ENCODE results near the gene BIRC5. TPM values are rescaled to one million over a fixed set of nuclear protein-coding genes. Genes with fewer than 3 reads are reported as not detected.

BIRC5 gene
- total RNA-seq, 1 experiment from 2014 or later: 119 TPM

DNA sequence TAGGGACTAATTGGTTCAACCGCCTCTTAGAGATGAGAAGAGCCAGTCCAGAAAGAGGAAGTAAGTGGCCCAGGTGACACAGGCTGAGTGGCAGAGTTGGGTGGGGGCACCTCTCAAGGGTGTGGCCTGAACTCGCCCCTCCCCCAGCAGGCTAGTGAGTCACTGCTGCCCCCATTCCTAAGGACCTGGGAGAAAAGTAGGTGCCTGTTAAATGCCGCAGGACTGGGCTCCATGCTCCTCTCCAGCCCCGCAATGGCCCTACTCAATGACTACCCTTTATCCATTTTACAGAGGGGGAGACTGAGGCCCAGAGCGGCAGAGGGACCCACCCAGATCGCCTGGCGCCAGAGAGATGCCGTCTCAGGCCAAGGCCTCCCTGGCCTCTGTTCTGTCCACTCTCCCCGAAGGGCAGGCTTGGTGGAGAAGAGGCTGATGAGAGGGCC lies 25.5 kb downstream of the BIRC5 start:
- Histone ChIP-seq H3K9me3 (ENCODE audit: control insufficient read depth, insufficient read depth, low read depth, low read length) (no peaks in the 10 kb centered on the region), H3K4me1 (ENCODE audit: control insufficient read depth, insufficient read depth, low read length) (no peaks in the 10 kb centered on the region), H3K27me3 (ENCODE audit: control insufficient read depth, insufficient read depth, low read length) (no peaks in the 10 kb centered on the region), H3K36me3 (ENCODE audit: control insufficient read depth, insufficient read depth, low read length) (no peaks in the 10 kb centered on the region), H3K4me3 (ENCODE audit: low read depth in 2 of 2, low read length in 2 of 2) (no peak overlapping the region), H3K27ac (ENCODE audit: low read length) (no peak overlapping the region)
- ChIA-PET POLR2A (no interaction called here), CTCF (no interaction called here)
- in situ Hi-C loops (cut with HindIII; ENCODE audit: low pct_unique_long_range_greater_than_20kb, low sequenced_read_pairs): no loop called here
- no TSS peak for BruUV-seq (replicated peaks)
- TF ChIP-seq POLR2AphosphoS5 (IDR thresholded peaks at IDR 0.05; ENCODE audit: low read depth, low read length) (no peak), SIN3A (IDR thresholded peaks at IDR 0.05; ENCODE audit: borderline replicate concordance, insufficient read depth, low read depth, low read length) (no peak), TCF7L2 (IDR thresholded peaks at IDR 0.05; ENCODE audit: low read depth, low read length) (no peak)
- TF ChIP-seq, protein P1, sequence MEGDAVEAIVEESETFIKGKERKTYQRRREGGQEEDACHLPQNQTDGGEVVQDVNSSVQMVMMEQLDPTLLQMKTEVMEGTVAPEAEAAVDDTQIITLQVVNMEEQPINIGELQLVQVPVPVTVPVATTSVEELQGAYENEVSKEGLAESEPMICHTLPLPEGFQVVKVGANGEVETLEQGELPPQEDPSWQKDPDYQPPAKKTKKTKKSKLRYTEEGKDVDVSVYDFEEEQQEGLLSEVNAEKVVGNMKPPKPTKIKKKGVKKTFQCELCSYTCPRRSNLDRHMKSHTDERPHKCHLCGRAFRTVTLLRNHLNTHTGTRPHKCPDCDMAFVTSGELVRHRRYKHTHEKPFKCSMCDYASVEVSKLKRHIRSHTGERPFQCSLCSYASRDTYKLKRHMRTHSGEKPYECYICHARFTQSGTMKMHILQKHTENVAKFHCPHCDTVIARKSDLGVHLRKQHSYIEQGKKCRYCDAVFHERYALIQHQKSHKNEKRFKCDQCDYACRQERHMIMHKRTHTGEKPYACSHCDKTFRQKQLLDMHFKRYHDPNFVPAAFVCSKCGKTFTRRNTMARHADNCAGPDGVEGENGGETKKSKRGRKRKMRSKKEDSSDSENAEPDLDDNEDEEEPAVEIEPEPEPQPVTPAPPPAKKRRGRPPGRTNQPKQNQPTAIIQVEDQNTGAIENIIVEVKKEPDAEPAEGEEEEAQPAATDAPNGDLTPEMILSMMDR (IDR thresholded peaks at IDR 0.05): no peak
- TF ChIP-seq, protein P2, sequence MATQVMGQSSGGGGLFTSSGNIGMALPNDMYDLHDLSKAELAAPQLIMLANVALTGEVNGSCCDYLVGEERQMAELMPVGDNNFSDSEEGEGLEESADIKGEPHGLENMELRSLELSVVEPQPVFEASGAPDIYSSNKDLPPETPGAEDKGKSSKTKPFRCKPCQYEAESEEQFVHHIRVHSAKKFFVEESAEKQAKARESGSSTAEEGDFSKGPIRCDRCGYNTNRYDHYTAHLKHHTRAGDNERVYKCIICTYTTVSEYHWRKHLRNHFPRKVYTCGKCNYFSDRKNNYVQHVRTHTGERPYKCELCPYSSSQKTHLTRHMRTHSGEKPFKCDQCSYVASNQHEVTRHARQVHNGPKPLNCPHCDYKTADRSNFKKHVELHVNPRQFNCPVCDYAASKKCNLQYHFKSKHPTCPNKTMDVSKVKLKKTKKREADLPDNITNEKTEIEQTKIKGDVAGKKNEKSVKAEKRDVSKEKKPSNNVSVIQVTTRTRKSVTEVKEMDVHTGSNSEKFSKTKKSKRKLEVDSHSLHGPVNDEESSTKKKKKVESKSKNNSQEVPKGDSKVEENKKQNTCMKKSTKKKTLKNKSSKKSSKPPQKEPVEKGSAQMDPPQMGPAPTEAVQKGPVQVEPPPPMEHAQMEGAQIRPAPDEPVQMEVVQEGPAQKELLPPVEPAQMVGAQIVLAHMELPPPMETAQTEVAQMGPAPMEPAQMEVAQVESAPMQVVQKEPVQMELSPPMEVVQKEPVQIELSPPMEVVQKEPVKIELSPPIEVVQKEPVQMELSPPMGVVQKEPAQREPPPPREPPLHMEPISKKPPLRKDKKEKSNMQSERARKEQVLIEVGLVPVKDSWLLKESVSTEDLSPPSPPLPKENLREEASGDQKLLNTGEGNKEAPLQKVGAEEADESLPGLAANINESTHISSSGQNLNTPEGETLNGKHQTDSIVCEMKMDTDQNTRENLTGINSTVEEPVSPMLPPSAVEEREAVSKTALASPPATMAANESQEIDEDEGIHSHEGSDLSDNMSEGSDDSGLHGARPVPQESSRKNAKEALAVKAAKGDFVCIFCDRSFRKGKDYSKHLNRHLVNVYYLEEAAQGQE (IDR thresholded peaks at IDR 0.05; ENCODE audit: insufficient read depth in 1 of 2, low read depth in 2 of 2, low read length in 1 of 2): no peak
- DNase-seq (ENCODE audit: low read depth, low spot score): no peak
- intact Hi-C loops (cut with micrococcal nuclease; ENCODE audit: unreplicated experiment): no loop called here
- ATAC-seq: no peak

DNA sequence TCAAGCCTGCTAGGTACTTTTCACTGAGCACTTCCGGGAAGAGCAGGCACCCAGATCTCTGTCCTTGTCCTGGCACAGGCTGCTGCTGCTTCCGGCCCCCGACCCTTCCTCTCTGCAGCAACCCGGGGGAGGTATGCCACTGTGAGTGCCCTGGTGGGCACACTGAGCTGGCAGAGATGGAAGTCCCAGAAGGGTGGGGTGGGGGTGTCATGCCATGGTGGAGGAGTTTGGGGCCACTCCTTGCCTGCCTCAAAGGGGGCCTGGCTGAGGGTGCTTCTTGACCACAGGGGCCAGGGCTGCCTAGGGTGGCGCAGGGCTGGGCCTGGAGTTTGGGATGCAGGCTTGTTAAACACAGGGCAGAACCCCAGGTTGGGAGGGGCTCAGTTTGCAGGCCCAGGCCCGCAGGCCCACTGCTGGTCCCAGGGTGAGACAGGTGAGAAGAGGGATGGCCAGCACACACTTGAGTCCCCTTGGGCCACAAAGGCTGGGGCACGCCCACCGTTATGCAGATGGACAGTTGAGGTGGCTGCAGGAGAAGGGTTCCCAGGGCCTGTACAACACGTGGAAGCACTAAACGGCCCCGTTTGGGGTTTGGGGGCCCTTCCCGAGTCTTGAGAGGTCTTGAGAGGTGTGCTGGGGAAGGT lies 26.1 kb downstream of the BIRC5 start:
- Histone ChIP-seq H3K9me3 (ENCODE audit: control insufficient read depth, insufficient read depth, low read depth, low read length) (no peaks in the 10 kb centered on the region), H3K27me3 (ENCODE audit: control insufficient read depth, insufficient read depth, low read length) (no peaks in the 10 kb centered on the region), H3K4me1 (ENCODE audit: control insufficient read depth, insufficient read depth, low read length) (no peaks in the 10 kb centered on the region), H3K36me3 (ENCODE audit: control insufficient read depth, insufficient read depth, low read length) (no peaks in the 10 kb centered on the region), H3K27ac (ENCODE audit: low read length) (no peak overlapping the region), H3K4me3 (ENCODE audit: low read depth in 2 of 2, low read length in 2 of 2) (no peak overlapping the region)
- intact Hi-C loops (cut with micrococcal nuclease; ENCODE audit: unreplicated experiment) (no loop called here), in situ Hi-C loops (cut with HindIII; ENCODE audit: low pct_unique_long_range_greater_than_20kb, low sequenced_read_pairs) (no loop called here)
- no peak for ATAC-seq
- no TSS peak for BruUV-seq (replicated peaks)
- TF ChIP-seq SIN3A (IDR thresholded peaks at IDR 0.05; ENCODE audit: borderline replicate concordance, insufficient read depth, low read depth, low read length) (no peak), TCF7L2 (IDR thresholded peaks at IDR 0.05; ENCODE audit: low read depth, low read length) (no peak), POLR2AphosphoS5 (IDR thresholded peaks at IDR 0.05; ENCODE audit: low read depth, low read length) (no peak)
- TF ChIP-seq, protein P1 (IDR thresholded peaks at IDR 0.05): no peak
- TF ChIP-seq, protein P2 (IDR thresholded peaks at IDR 0.05; ENCODE audit: insufficient read depth in 1 of 2, low read depth in 2 of 2, low read length in 1 of 2): no peak
- DNase-seq (ENCODE audit: low read depth, low spot score): no peak
- POLR2A ChIA-PET: interaction anchor here (1.4 kb wide), 1 partner anchor 9 kb away, joined by 3 read pairs; no protein-coding TSS in a partner anchor
- CTCF ChIA-PET: no interaction called here
